HepG2 (cell line): ENCODE results near the gene PPBP. TPM values are rescaled to one million over a fixed set of nuclear protein-coding genes. Genes with fewer than 3 reads are reported as not detected.

Experiments used
- ATAC-seq: fragments of 200-7000 bp; cut with Tn5 transposase; 3 replicates; pipeline ENCODE4 v1.9.1; 2020; ENCODE audit warnings: mild to moderate bottlenecking, moderate library complexity
- BruUV-seq: library from RNA; stranded (reverse); fragments of 400-500 nt; replicated peaks from 2 replicates; lab custom pipeline; 2021; lab: Mats Ljungman, UMichigan
- CTCF ChIA-PET: fragments of 300-600 bp; formaldehyde crosslinking; extraction: SDS; loops from one replicate; lab custom pipeline; 2021; ENCODE audit warnings: low total read pairs, inconsistent platforms, low intra/inter-chr PET ratio; lab: Yijun Ruan, JAX
- POLR2A ChIA-PET: fragments of 350-600 bp; sonication (Branson Sonifier 250); formaldehyde crosslinking; loops from one replicate; lab custom pipeline; 2020; ENCODE audit warnings: antibody characterized with exemption, inconsistent platforms; lab: Yijun Ruan, JAX
- DNase-seq: peaks from one replicate; pipeline ENCODE4 v3.0.0-alpha.2; 2015; ENCODE audit warnings: low spot score
- FAIRE-seq: peaks from 3 replicates; lab custom pipeline; 2011; peaks lifted over from hg19 to GRCh38; lab: Jason Lieb, UNC
- H2AFZ ChIP-seq: one replicate; pipeline ENCODE4 v1.6.1; 2011; ENCODE audit warnings: low read length, inconsistent platforms
- H3K27ac ChIP-seq: fragments of 300-600 bp; 3 replicates; pipeline ENCODE4 v1.8.0; 2011; ENCODE audit warnings: mixed run types, mild to moderate bottlenecking, mixed read lengths, low read length, inconsistent platforms; ENCODE audit not compliant: insufficient read depth; ENCODE audit errors: extremely low read length
- H3K27me3 ChIP-seq, 2 experiments: fragments of 200-600 bp in 1 of 2; 2 replicates in 1 of 2; 3 replicates in 1 of 2; pipeline versions ENCODE4 v1.6.0 to v1.8.0; 2011; ENCODE audit warnings: low read length in 2 of 2, mild to moderate bottlenecking in 2 of 2, moderate library complexity in 2 of 2, inconsistent platforms in 1 of 2; ENCODE audit not compliant: insufficient read depth in 2 of 2, control insufficient read depth in 1 of 2
- H3K36me3 ChIP-seq, 2 experiments: fragments of 200-600 bp in 1 of 2; replicated peaks in 1 of 2; 2 replicates in 1 of 2; 3 replicates in 1 of 2; pipeline versions ENCODE4 v1.5.1 to v1.8.0; 2011; ENCODE audit warnings: low read length in 2 of 2, inconsistent platforms in 1 of 2; ENCODE audit not compliant: insufficient read depth in 2 of 2, control insufficient read depth in 1 of 2
- H3K4me1 ChIP-seq: 2 replicates; pipeline ENCODE4 v1.5.1; 2012; ENCODE audit warnings: low read length, inconsistent platforms; ENCODE audit not compliant: insufficient read depth
- H3K4me2 ChIP-seq: 2 replicates; pipeline ENCODE4 v1.6.0; 2011; ENCODE audit warnings: low read depth, low read length, inconsistent platforms
- H3K4me3 ChIP-seq, 3 experiments: fragments of 200-600 bp in 1 of 3; sonication (generic), shearing (Covaris generic) in 1 of 3; replicated peaks in 1 of 3; 2 replicates each; pipeline ENCODE4 v1.5.1; 2011 to 2016; ENCODE audit warnings: low read length in 3 of 3, inconsistent platforms in 2 of 3, low read depth in 2 of 3, mild to moderate bottlenecking in 2 of 3, control low read depth in 1 of 3, mixed read lengths in 1 of 3; ENCODE audit not compliant: insufficient read depth in 1 of 3
- H3K79me2 ChIP-seq: one replicate; pipeline ENCODE4 v1.6.1; 2011; ENCODE audit warnings: low read length, inconsistent platforms; ENCODE audit not compliant: insufficient read depth
- H3K9ac ChIP-seq: 2 replicates; pipeline ENCODE4 v1.6.0; 2011; ENCODE audit warnings: mild to moderate bottlenecking, low read depth, low read length, inconsistent platforms; ENCODE audit not compliant: insufficient read depth
- H3K9me3 ChIP-seq: 2 replicates; pipeline ENCODE4 v1.5.1; 2012; ENCODE audit warnings: mild to moderate bottlenecking, low read length
- H4K20me1 ChIP-seq: 2 replicates; pipeline ENCODE4 v1.6.0; 2011; ENCODE audit warnings: inconsistent platforms, mild to moderate bottlenecking, low read length, moderate library complexity; ENCODE audit not compliant: insufficient read depth
- DMTF1 ChIP-seq: sonication (generic); formaldehyde crosslinking; IDR thresholded peaks from 2 replicates; pipeline ENCODE4 v1.4.0; 2020; ENCODE audit warnings: mild to moderate bottlenecking, missing genetic modification reagents
- FOXJ3 ChIP-seq: sonication (generic); formaldehyde crosslinking; IDR thresholded peaks from 2 replicates; pipeline ENCODE4 v1.4.0; 2020; ENCODE audit warnings: missing genetic modification reagents, mild to moderate bottlenecking, borderline replicate concordance
- IKZF5 ChIP-seq: IDR thresholded peaks from 2 replicates; pipeline ENCODE4 v1.6.1; 2018; ENCODE audit warnings: missing genetic modification reagents, mild to moderate bottlenecking, missing compliant biosample characterization
- IRF2 ChIP-seq: IDR thresholded peaks from 2 replicates; pipeline ENCODE4 v1.6.1; 2018; ENCODE audit warnings: missing genetic modification reagents, missing compliant biosample characterization
- ISL2 ChIP-seq: sonication (generic); formaldehyde crosslinking; IDR thresholded peaks from 2 replicates; pipeline ENCODE4 v1.5.0; 2020; ENCODE audit warnings: missing genetic modification reagents
- KLF9 ChIP-seq: IDR thresholded peaks from 2 replicates; pipeline ENCODE4 v1.6.1; 2016; ENCODE audit warnings: low read depth
- RARG ChIP-seq: sonication (generic); formaldehyde crosslinking; IDR thresholded peaks from 2 replicates; pipeline ENCODE4 v1.4.0; 2020; ENCODE audit warnings: low read depth, mild to moderate bottlenecking, missing genetic modification reagents
- RFXANK ChIP-seq: IDR thresholded peaks from 2 replicates; pipeline ENCODE4 v1.6.1; 2016
- SALL2 ChIP-seq: sonication (generic); formaldehyde crosslinking; IDR thresholded peaks from 2 replicates; pipeline ENCODE4 v1.8.1; 2023; ENCODE audit warnings: mild to moderate bottlenecking, missing genetic modification reagents, inconsistent platforms
- SRY ChIP-seq: sonication (generic); formaldehyde crosslinking; IDR thresholded peaks from 2 replicates; pipeline ENCODE4 v1.8.0; 2022; ENCODE audit warnings: mild to moderate bottlenecking, missing genetic modification reagents
- TBX3 ChIP-seq: fragments of 450-650 bp; IDR thresholded peaks from 2 replicates; pipeline ENCODE4 v1.6.1; 2017; ENCODE audit warnings: antibody characterized with exemption, mild to moderate bottlenecking, inconsistent platforms, borderline replicate concordance
- ZMAT3 ChIP-seq: sonication (generic); formaldehyde crosslinking; conservative IDR thresholded peaks from 2 replicates; pipeline ENCODE4 v1.7.0; 2021; ENCODE audit warnings: missing genetic modification reagents
- ZNF660 ChIP-seq: sonication (generic); formaldehyde crosslinking; IDR thresholded peaks from 2 replicates; pipeline ENCODE4 v1.5.1; 2020; ENCODE audit warnings: mild to moderate bottlenecking, low read depth, missing genetic modification reagents, borderline replicate concordance
- ZNF7 ChIP-seq: IDR thresholded peaks from 2 replicates; pipeline ENCODE4 v1.6.1; 2016; ENCODE audit warnings: missing biosample characterization, missing genetic modification reagents
- ZNF713 ChIP-seq: sonication (generic); formaldehyde crosslinking; IDR thresholded peaks from 2 replicates; pipeline ENCODE4 v1.4.0; 2020; ENCODE audit warnings: mild to moderate bottlenecking, missing genetic modification reagents
- WGBS: methylation state at CpG from one replicate; pipeline ENCODE4 v1.1.6; 2017; ENCODE audit warnings: low lambda C conversion rate; 5-methylcytosine and 5-hydroxymethylcytosine counted together
- in situ Hi-C: cut with HindIII; loops from 2 replicates; pipeline ENCODE4 v1.10.0; 2017; ENCODE audit warnings: low pct_unique_long_range_greater_than_20kb; ENCODE audit not compliant: extremely low pct_ligation_motif_present
- intact Hi-C: fragments of 100-400 bp; cut with micrococcal nuclease; formaldehyde crosslinking; loops from one replicate; pipeline ENCODE4 v1.10.0; 2022; ENCODE audit not compliant: unreplicated experiment
- polyA plus RNA-seq, 8 experiments: library from polyadenylated mRNA; depleted of rRNA in 3 of 8; stranded (reverse) in 7 of 8; unstranded in 1 of 8; fragments of >200 nt; fragmentation: Illumina TruSeq in 4 of 8; extraction: Trizol in 4 of 8; gene quantifications; 2 replicates each; pipeline versions ENCODE4 v1.2.1 to v1.2.3, GENCODE V29; 2011 to 2016; ENCODE audit warnings: low read depth in 4 of 8, missing spikeins in 1 of 8, mixed read lengths in 1 of 8; ENCODE audit not compliant: insufficient read depth in 1 of 8
- total RNA-seq, 5 experiments: library from RNA; depleted of rRNA; stranded (reverse); fragments of >200 nt; fragmentation: Illumina TruSeq; extraction: Trizol; gene quantifications; 2 replicates each; pipeline ENCODE4 v1.2.3, GENCODE V29; 2016; ENCODE audit warnings: low read depth in 1 of 5

Gene PPBP
- total and polyA plus RNA-seq, 2 of the 13 experiments (the other 11 are each of a cell fraction or from before 2014, with no cell fraction given): not detected

GRCh38 chr4:73944061-73944875, 43.7 kb downstream of the PPBP start:
- Histone ChIP-seq H3K27me3 (peaks cover 0 to 9% of the 10 kb centered on the region in 2 experiments; a peak in 3 of 5 replicates), H2AFZ (no peak overlapping the region), H3K36me3 (no peaks in the 10 kb centered on the region), H4K20me1 (no peaks in the 10 kb centered on the region), H3K4me1 (no peaks in the 10 kb centered on the region), H3K79me2 (no peaks in the 10 kb centered on the region), H3K4me2 (no peak overlapping the region), H3K27ac (no peak overlapping the region), H3K4me3 (no peak overlapping the region), H3K9ac (no peak overlapping the region), H3K9me3 (no peaks in the 10 kb centered on the region)
- in situ Hi-C loops: no loop called here
- DNase-seq: no peak
- POLR2A ChIA-PET: no interaction called here
- intact Hi-C loops: no loop called here
- FAIRE-seq: no peak
- CTCF ChIA-PET: no interaction called here
- no peak for ATAC-seq
- no TSS peak for BruUV-seq
- no peak for TF ChIP-seq TBX3
- no peak for TF ChIP-seq RARG (CRISPR knock-in tag)
- TF ChIP-seq SRY (CRISPR knock-in tag): no peak
- no peak for TF ChIP-seq ISL2
- TF ChIP-seq ZMAT3 (CRISPR knock-in tag): no peak
- 41% methylated on average over 20 of the region's 49 CpGs for WGBS

- FAIRE-seq (no peak), DNase-seq (no peak), ATAC-seq (no peak)
- ChIA-PET POLR2A (no interaction called here), CTCF (no interaction called here)
- Histone ChIP-seq H3K9ac (no peak overlapping the region), H3K4me1 (no peaks in the 10 kb centered on the region), H3K27me3 (peaks cover 0 to 9% of the 10 kb centered on the region in 2 experiments; a peak in 3 of 5 replicates), H4K20me1 (no peaks in the 10 kb centered on the region), H3K9me3 (no peaks in the 10 kb centered on the region), H3K36me3 (no peaks in the 10 kb centered on the region), H3K4me3 (no peak overlapping the region), H2AFZ (no peak overlapping the region), H3K27ac (no peak overlapping the region), H3K4me2 (no peak overlapping the region), H3K79me2 (no peaks in the 10 kb centered on the region)
- no TSS peak for BruUV-seq
- no peak for TF ChIP-seq IRF2 (CRISPR knock-in tag)
- TF ChIP-seq ZNF713 (CRISPR knock-in tag): no peak
- TF ChIP-seq KLF9: no peak
- TF ChIP-seq IKZF5 (CRISPR knock-in tag): no peak
- no peak for TF ChIP-seq ZNF660 (CRISPR knock-in tag)
- no peak for TF ChIP-seq ZNF7 (CRISPR knock-in tag)
- TF ChIP-seq DMTF1 (CRISPR knock-in tag): no peak
- no peak for TF ChIP-seq FOXJ3 (CRISPR knock-in tag)
- no peak for TF ChIP-seq SALL2
- TF ChIP-seq TBX3: no peak
- TF ChIP-seq RFXANK (CRISPR knock-in tag): no peak
- intact Hi-C loops: no loop called here
- in situ Hi-C loops: no loop called here
Measured at GRCh38 chr4:73943555-73943954, 44.4 kb downstream of the PPBP start.
